Measurements from ENCODE around the gene MYOC. TPM values are rescaled to one million over a fixed set of nuclear protein-coding genes. Genes with fewer than 3 reads are reported as not detected.

The MYOC gene
- total RNA-seq, 1 experiment from 2014 or later: not detected

DNA sequence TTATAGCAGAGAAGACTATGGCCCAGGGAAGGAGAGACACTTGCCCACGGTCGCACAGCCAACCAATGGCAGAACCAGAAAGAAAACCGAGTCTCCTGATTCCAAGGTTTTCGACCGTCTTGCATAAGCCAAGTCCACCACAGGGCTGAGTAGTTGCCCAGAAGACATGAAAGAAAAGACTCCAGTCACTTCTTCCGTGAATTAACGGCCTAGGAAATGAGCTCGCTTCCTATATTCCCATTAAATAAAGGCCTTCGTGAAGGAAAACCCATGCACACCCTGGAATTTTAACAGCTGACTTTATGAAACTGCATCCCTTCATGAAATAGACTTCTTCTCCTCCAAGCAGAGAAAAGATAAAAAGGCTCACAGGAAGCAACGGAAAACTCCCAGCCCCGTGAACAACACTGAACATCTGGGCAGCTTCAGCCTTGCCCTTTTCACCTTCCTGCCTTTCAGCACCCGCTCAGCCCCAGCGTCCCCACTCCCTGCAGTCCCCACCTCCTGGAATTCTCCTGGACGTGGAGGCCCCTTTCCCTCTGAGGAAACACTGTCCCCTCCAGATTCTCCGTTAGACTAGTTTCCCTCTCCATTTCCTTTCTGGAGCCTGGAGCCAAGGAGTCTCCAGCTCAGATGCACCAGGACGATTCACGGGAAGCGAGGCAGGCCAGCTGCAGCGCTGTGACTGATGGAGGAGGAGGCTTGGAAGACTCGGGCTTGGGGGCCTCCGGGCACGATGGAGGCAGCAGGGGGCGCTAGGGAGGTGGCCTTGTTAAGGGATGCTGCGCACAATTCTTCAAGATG lies 2.7 kb upstream of the MYOC start:
- H3K27ac Mint-ChIP-seq: peak overlapping the region in 1 of 3 experiments; percentile 20; a peak in 2 of 7 replicates
- H2AFZ ChIP-seq (ENCODE audit: low read length): peak overlapping the region; percentile 93
- H3K9ac ChIP-seq (ENCODE audit: extremely low read depth, insufficient read length, low read length): no peak overlapping the region
- no peak overlapping the region for H4K91ac ChIP-seq (ENCODE audit: insufficient read length, low read depth, low read length)
- H3K14ac ChIP-seq (ENCODE audit: insufficient read depth, low read length): peak overlapping the region; percentile 28; the same call in 1 of the 2 replicates
- no peaks in the 10 kb centered on the region for H3K9me3 ChIP-seq (ENCODE audit: control insufficient read depth, low read depth, low read length)
- no peak overlapping the region for H2BK20ac ChIP-seq (ENCODE audit: low read depth, low read length, poor library complexity, severe bottlenecking)
- no peak overlapping the region for H3K27ac ChIP-seq (ENCODE audit: insufficient read length, low read depth, low read length)
- peaks cover 4% of the 10 kb centered on the region; the same call in 1 of the 2 replicates for H3K27me3 Mint-ChIP-seq (ENCODE audit: low read depth)
- no peak overlapping the region for H3T11ph ChIP-seq (ENCODE audit: low read length)
- H3K79me1 ChIP-seq (ENCODE audit: insufficient read depth, low read depth, low read length, poor library complexity, severe bottlenecking): no peaks in the 10 kb centered on the region
- H3K18ac ChIP-seq (ENCODE audit: insufficient read length, low read depth, low read length): no peak overlapping the region
- no peaks in the 10 kb centered on the region; the same call in 1 of the 2 replicates for H3K4me1 ChIP-seq (ENCODE audit: insufficient read depth, low read length)
- H3K56ac ChIP-seq (ENCODE audit: insufficient read length, low read depth, low read length): no peak overlapping the region
- no peak overlapping the region for H2BK12ac ChIP-seq (ENCODE audit: insufficient read length, low read depth, low read length)
- WGBS (ENCODE audit: extremely low coverage, insufficient read length, low lambda C conversion rate): no CpG with 5 or more reads among the region's 24 CpGs
- H2BK120ac ChIP-seq (ENCODE audit: low read depth, low read length, poor library complexity, severe bottlenecking): no peak overlapping the region
- no peak overlapping the region for H2BK5ac ChIP-seq (ENCODE audit: insufficient read length, low read length)
- peak overlapping the region; percentile 30 to 64; a peak in 3 of 5 replicates for H3K4me3 Mint-ChIP-seq
- no peaks in the 10 kb centered on the region for H3K27me3 ChIP-seq (ENCODE audit: insufficient read depth, low read length)
- H2BK15ac ChIP-seq (ENCODE audit: low read depth, low read length): no peak overlapping the region
- H2AK5ac ChIP-seq (ENCODE audit: insufficient read length, low read length): no peak overlapping the region
- no peak overlapping the region for H3K4ac ChIP-seq (ENCODE audit: low read depth, low read length)
- no peak overlapping the region for H4K8ac ChIP-seq (replicated peaks; ENCODE audit: insufficient read length, low read depth, low read length)
- H4K5ac ChIP-seq (ENCODE audit: insufficient read length, low read depth, low read length): peak overlapping the region; percentile 21
- H3K79me2 ChIP-seq (ENCODE audit: insufficient read depth, low read length): no peaks in the 10 kb centered on the region
- H3K36me3 Mint-ChIP-seq (ENCODE audit: insufficient read depth in 1 of 3, low read depth in 3 of 3): no peaks in the 10 kb centered on the region
- H3K23me2 ChIP-seq (ENCODE audit: insufficient read length, low read depth, low read length, poor library complexity, severe bottlenecking): no peaks in the 10 kb centered on the region
- peak overlapping the region; percentile 32 for H3K4me2 ChIP-seq (ENCODE audit: insufficient read depth, insufficient read length, low read length)
- no peaks in the 10 kb centered on the region for H4K20me1 ChIP-seq (ENCODE audit: control insufficient read depth, insufficient read depth, insufficient read length)
- DNase-seq: peak; percentile 89
- TF ChIP-seq, protein P1, sequence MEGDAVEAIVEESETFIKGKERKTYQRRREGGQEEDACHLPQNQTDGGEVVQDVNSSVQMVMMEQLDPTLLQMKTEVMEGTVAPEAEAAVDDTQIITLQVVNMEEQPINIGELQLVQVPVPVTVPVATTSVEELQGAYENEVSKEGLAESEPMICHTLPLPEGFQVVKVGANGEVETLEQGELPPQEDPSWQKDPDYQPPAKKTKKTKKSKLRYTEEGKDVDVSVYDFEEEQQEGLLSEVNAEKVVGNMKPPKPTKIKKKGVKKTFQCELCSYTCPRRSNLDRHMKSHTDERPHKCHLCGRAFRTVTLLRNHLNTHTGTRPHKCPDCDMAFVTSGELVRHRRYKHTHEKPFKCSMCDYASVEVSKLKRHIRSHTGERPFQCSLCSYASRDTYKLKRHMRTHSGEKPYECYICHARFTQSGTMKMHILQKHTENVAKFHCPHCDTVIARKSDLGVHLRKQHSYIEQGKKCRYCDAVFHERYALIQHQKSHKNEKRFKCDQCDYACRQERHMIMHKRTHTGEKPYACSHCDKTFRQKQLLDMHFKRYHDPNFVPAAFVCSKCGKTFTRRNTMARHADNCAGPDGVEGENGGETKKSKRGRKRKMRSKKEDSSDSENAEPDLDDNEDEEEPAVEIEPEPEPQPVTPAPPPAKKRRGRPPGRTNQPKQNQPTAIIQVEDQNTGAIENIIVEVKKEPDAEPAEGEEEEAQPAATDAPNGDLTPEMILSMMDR (conservative IDR thresholded peaks at IDR 0.05): peak; percentile 95
- H3K23ac ChIP-seq (ENCODE audit: insufficient read length, low read depth, low read length): no peak overlapping the region
- peaks cover 12 to 14% of the 10 kb centered on the region in 2 experiments for H3K4me1 Mint-ChIP-seq
- no peaks in the 10 kb centered on the region; a peak in 1 of 5 replicates for H3K9me3 Mint-ChIP-seq
